ENCODE measurements around the gene LRRC26. TPM values are rescaled to one million over a fixed set of nuclear protein-coding genes. Genes with fewer than 3 reads are reported as not detected.

Gene LRRC26
- total RNA-seq, 1 experiment from 2014 or later: 2.4 TPM

GRCh38 chr9:137143459-137143858 lies 26.4 kb downstream of the LRRC26 start:
- Histone ChIP-seq H4K20me1 (ENCODE audit: insufficient read depth) (no peaks in the 10 kb centered on the region), H3K4me3 (replicated peaks in 1 of 2; ENCODE audit: low read depth in 1 of 2, low read length in 2 of 2) (no peak overlapping the region), H3K9me3 (ENCODE audit: control insufficient read depth in 1 of 2, insufficient read depth in 1 of 2, low read depth in 1 of 2, low read length in 2 of 2) (no peaks in the 10 kb centered on the region), H3K36me3 (ENCODE audit: control insufficient read depth in 1 of 2, insufficient read depth in 2 of 2, low read length in 2 of 2) (no peaks in the 10 kb centered on the region), H3K27me3 (ENCODE audit: insufficient read depth, low read length) (no peaks in the 10 kb centered on the region), H3K79me2 (ENCODE audit: insufficient read depth, low read length) (no peaks in the 10 kb centered on the region), H3K9ac (ENCODE audit: low read length) (no peak overlapping the region), H3K27ac (ENCODE audit: low read depth, low read length) (no peak overlapping the region), H3K4me2 (ENCODE audit: low read length) (no peak overlapping the region), H3K9me2 (ENCODE audit: insufficient read depth) (no peaks in the 10 kb centered on the region), H3K4me1 (ENCODE audit: control insufficient read depth in 1 of 2, insufficient read depth in 2 of 2, low read length in 2 of 2) (no peaks in the 10 kb centered on the region), H2AFZ (ENCODE audit: low read depth, low read length, poor library complexity, severe bottlenecking) (no peak overlapping the region)
- intact Hi-C loops (cut with micrococcal nuclease): no loop called here
- RAD21 ChIA-PET (ENCODE audit: low non-redundant PET in 1 of 2, low total read pairs in 2 of 2, uncharacterized antibody in 2 of 2, unreplicated experiment in 2 of 2): no interaction called here
- BruUV-seq (replicated peaks): no TSS peak
- POLR2A ChIA-PET: no interaction called here
- DNase-seq (ENCODE audit: low read depth, low spot score) (no peak), ATAC-seq (no peak)
- TF ChIP-seq YY1 (IDR thresholded peaks at IDR 0.05; ENCODE audit: extremely low read depth, insufficient replicate concordance, low read depth, low read length): no peak
- TF ChIP-seq, protein P1, sequence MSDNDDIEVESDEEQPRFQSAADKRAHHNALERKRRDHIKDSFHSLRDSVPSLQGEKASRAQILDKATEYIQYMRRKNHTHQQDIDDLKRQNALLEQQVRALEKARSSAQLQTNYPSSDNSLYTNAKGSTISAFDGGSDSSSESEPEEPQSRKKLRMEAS (IDR thresholded peaks at IDR 0.05): no peak
- TF ChIP-seq EZH2phosphoT487 (IDR thresholded peaks at IDR 0.05; ENCODE audit: borderline replicate concordance): no peak
- TF ChIP-seq SIN3A (IDR thresholded peaks at IDR 0.05; ENCODE audit: low read depth): no peak
- TF ChIP-seq, protein P2, sequence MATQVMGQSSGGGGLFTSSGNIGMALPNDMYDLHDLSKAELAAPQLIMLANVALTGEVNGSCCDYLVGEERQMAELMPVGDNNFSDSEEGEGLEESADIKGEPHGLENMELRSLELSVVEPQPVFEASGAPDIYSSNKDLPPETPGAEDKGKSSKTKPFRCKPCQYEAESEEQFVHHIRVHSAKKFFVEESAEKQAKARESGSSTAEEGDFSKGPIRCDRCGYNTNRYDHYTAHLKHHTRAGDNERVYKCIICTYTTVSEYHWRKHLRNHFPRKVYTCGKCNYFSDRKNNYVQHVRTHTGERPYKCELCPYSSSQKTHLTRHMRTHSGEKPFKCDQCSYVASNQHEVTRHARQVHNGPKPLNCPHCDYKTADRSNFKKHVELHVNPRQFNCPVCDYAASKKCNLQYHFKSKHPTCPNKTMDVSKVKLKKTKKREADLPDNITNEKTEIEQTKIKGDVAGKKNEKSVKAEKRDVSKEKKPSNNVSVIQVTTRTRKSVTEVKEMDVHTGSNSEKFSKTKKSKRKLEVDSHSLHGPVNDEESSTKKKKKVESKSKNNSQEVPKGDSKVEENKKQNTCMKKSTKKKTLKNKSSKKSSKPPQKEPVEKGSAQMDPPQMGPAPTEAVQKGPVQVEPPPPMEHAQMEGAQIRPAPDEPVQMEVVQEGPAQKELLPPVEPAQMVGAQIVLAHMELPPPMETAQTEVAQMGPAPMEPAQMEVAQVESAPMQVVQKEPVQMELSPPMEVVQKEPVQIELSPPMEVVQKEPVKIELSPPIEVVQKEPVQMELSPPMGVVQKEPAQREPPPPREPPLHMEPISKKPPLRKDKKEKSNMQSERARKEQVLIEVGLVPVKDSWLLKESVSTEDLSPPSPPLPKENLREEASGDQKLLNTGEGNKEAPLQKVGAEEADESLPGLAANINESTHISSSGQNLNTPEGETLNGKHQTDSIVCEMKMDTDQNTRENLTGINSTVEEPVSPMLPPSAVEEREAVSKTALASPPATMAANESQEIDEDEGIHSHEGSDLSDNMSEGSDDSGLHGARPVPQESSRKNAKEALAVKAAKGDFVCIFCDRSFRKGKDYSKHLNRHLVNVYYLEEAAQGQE (IDR thresholded peaks at IDR 0.05; ENCODE audit: low read depth): no peak
- TF ChIP-seq ZNF274 (IDR thresholded peaks at IDR 0.05; ENCODE audit: low read depth, low read length): no peak
- no peak for TF ChIP-seq ELF1 (IDR thresholded peaks at IDR 0.05; ENCODE audit: borderline replicate concordance, low read depth)
- TF ChIP-seq POLR2AphosphoS5 (IDR thresholded peaks at IDR 0.05; ENCODE audit: low read depth, low read length): no peak
- no peak for TF ChIP-seq ATF3 (IDR thresholded peaks at IDR 0.05)
- no peak for TF ChIP-seq SP1 (IDR thresholded peaks at IDR 0.05; ENCODE audit: low read depth)
- no peak for TF ChIP-seq ZFX (IDR thresholded peaks at IDR 0.05)
- TF ChIP-seq FOSL1 (IDR thresholded peaks at IDR 0.05; ENCODE audit: low read depth): no peak
- TF ChIP-seq CBX3 (IDR thresholded peaks at IDR 0.05; ENCODE audit: low read depth): no peak
- TF ChIP-seq, protein P3, sequence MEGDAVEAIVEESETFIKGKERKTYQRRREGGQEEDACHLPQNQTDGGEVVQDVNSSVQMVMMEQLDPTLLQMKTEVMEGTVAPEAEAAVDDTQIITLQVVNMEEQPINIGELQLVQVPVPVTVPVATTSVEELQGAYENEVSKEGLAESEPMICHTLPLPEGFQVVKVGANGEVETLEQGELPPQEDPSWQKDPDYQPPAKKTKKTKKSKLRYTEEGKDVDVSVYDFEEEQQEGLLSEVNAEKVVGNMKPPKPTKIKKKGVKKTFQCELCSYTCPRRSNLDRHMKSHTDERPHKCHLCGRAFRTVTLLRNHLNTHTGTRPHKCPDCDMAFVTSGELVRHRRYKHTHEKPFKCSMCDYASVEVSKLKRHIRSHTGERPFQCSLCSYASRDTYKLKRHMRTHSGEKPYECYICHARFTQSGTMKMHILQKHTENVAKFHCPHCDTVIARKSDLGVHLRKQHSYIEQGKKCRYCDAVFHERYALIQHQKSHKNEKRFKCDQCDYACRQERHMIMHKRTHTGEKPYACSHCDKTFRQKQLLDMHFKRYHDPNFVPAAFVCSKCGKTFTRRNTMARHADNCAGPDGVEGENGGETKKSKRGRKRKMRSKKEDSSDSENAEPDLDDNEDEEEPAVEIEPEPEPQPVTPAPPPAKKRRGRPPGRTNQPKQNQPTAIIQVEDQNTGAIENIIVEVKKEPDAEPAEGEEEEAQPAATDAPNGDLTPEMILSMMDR (IDR thresholded peaks at IDR 0.05 in 2 of 3, conservative IDR thresholded peaks at IDR 0.05 in 1 of 3; ENCODE audit: borderline replicate concordance in 1 of 3, insufficient read depth in 1 of 3, low read depth in 2 of 3, low read length in 2 of 3): no peak
- no peak for TF ChIP-seq TCF7L2 (IDR thresholded peaks at IDR 0.05; ENCODE audit: borderline replicate concordance, extremely low read depth, insufficient read depth, insufficient read length)
- no peak for TF ChIP-seq RAD21 (IDR thresholded peaks at IDR 0.05; ENCODE audit: low read depth)
- TF ChIP-seq, protein P4, sequence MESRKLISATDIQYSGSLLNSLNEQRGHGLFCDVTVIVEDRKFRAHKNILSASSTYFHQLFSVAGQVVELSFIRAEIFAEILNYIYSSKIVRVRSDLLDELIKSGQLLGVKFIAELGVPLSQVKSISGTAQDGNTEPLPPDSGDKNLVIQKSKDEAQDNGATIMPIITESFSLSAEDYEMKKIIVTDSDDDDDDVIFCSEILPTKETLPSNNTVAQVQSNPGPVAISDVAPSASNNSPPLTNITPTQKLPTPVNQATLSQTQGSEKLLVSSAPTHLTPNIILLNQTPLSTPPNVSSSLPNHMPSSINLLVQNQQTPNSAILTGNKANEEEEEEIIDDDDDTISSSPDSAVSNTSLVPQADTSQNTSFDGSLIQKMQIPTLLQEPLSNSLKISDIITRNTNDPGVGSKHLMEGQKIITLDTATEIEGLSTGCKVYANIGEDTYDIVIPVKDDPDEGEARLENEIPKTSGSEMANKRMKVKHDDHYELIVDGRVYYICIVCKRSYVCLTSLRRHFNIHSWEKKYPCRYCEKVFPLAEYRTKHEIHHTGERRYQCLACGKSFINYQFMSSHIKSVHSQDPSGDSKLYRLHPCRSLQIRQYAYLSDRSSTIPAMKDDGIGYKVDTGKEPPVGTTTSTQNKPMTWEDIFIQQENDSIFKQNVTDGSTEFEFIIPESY (IDR thresholded peaks at IDR 0.05; ENCODE audit: extremely low read depth, insufficient replicate concordance, low read length): no peak
- no peak for TF ChIP-seq EGR1 (IDR thresholded peaks at IDR 0.05; ENCODE audit: low read depth)
- CTCF ChIA-PET: no interaction called here

Data from HCT116 (cell line).